Fibroblast of upper back skin (primary cell): Measurements from ENCODE around the gene DDX41.
A peak's percentile ranks its signal among the peaks of the same experiment; 100 is the strongest.

Experiments used
- DNase-seq: peaks from one replicate; pipeline ENCODE4 v3.0.0-alpha.2; 2013

The DDX41 gene

DNA sequence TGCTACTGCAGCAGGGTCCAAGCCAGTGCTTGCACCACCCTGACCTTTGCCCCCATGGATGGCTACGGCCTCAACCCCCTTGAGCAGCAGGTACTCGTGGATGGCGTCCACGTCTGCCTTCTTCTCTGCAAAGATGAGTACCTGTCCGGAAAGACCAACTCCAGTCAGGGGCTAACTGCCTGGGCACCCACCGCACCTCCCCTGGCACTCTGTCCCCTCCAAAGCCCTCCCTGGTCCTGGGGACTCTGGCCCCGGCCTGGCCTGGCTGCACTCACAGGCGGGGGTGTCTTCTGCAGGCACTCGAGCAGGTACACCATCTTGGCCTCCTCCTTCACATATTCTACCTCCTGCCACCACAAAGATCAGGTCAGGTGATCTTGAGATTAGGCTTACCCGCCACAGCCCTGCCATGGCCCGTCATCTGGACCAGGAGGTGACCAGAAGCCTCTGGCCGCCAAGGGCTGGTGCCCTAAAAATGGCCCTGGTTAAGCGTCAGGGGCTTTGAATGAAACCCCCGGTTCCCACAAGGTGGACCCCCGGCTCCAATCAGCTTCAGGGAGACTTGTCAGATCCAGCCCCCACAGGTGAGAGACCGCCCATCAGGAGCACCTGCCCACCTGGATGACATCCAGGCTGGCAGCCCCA, 3.9 kb downstream of the DDX41 start:
- DNase-seq: no peak

DNA sequence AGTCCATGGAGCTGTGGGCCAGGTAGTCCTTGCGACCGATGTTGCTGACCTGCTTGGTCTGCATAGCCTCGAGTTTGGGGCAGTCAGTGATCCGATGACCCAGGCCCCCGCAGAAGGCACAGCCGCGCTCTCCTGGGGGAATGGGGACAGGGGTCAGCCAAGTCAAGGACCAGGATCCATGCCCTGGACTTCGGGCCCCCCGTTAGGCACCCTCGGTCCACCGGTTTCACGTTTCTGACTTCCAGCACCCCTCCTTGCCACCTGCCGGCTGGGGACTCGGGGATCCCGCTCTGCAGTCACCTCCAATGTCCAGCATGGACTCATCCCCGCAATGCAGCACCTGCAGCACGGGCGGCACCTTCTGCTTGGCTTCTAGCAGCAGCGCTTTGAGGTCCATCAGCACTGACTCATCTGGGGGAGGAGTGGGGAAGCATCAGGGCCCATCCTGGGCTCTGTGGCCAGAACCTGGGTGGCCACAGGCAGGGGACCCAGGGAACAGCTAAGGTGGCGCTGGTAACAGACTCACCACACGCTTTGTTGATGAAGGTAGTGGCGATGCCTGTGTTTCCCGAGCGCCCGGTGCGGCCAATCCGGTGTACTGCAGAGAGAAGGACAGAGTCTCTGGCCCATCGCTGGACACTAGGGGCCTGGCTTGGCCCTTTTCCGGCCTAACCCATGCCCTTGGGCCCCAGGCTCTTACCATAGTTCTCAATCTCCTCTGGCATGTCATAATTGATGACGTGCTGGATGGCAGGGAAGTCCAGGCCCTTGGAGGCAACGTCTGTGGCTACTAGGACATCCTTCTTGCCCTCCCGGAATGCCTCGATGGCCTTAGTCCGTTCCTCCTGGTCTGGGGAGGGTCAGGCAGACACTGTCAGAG, 4.7 kb downstream of the DDX41 start:
- DNase-seq: no peak

- DNase-seq: no peak
Observed at GRCh38 chr5:177511181-177511580, 5.6 kb downstream of the DDX41 start.

DNA sequence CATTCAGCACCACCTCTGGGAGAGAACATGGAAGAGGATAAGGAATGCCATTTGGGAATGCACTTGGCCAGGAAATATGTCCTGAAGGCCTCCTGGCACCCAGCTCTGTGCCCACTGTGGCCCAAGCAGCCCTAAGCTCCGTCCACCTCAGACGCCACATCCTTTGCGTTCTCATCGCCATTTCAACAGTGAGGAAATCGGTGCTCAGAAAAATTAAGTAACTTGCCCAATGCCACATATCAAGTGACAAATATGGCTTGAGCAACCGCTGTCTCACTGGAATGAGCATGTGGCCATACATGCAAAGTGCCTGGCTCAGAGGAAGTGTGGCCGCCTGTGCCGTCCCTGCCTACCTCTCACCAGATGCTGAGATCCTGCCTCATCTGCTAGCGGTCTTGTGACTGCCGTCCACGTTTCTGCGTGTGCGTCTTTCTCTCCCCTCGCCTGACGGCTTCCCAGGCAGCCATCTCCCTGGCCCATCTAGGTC, 6.2 kb downstream of the DDX41 start:
- DNase-seq: no peak

DNA sequence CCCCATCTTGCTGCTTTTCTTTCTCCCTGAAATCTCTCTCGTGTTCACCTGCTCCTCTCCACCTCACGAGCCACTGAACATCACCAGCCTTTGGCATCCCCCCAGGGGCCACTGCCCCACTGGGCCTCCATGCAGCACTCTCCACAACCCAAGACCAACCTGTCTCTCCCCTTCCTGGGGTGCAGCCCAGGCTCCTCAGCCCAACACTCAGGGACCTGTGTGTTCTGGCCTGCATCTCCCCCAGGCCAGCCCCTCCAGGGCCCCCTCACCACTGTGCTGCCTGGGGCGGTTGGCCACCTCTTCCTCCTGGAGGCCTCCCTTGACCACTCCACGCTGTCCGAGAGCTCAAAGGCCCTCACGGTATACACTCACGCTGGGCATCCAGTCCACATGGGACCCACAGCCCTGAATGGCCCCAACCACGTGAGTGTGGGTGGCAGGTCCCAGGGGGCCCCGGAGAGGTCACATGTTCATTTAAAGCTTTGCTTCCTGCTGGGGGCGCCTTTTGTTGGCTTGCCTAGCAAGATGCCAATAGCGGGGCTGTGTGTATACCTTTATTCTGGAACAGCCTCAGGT, 6.7 kb downstream of the DDX41 start:
- no peak for DNase-seq

DNA sequence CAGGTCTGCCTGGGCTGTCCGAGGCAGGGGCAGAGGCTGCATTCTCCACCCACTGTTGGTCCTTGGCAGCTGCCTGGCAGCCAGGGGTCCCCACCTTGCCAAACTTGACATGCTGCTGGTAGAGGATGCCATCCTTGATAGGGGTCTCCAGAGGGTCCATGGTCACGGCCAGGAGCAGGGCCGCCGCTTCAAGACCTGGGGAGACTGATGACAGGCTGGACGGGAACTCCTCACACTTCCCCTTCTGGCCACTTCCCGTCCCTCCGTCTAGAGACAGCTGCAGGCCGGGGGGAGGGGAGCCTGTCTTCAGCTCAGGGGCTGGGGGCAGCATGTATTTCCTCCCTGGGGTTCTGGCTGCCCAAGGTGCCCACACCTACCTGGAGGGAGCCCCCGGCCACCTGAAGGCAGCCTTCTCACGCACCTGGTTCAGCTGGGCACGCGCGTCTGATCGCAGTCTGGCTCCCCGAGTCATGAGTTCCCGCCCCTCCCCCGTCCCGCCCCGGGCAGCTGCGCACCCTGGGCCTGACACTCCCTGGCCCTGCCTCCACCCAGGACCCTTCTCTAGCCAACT, 7.3 kb downstream of the DDX41 start, which contains the start of gene DOK3:
DOK3 (minus strand) TSS at position 446 of the 571 bp plus-strand sequence; CDS start at position 160, 286 bp downstream.
- DNase-seq: no peak

DNA sequence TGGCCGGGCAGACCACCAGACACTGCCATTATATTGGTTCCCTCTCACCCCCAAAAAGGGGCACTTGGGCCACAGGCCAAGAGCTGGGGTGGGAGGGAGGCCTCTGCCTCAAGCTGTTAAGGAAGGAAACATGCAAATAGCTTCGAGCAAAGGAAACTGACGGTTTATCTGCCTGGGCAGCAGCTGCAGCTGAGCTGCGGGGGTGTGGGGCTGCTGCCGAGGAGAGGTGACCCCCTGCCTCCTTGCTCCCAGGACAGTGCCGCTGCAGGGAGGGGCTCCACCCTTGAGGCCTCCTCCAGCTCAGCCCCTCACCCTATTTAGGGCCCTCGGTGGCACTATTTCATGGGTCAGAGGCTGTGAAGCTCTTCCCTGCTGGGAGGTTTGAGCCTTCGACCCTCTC, 7.9 kb downstream of the DDX41 start:
- no peak for DNase-seq

- no peak for DNase-seq
Observed at GRCh38 chr5:177508221-177508611, 8.5 kb downstream of the DDX41 start.

DNA sequence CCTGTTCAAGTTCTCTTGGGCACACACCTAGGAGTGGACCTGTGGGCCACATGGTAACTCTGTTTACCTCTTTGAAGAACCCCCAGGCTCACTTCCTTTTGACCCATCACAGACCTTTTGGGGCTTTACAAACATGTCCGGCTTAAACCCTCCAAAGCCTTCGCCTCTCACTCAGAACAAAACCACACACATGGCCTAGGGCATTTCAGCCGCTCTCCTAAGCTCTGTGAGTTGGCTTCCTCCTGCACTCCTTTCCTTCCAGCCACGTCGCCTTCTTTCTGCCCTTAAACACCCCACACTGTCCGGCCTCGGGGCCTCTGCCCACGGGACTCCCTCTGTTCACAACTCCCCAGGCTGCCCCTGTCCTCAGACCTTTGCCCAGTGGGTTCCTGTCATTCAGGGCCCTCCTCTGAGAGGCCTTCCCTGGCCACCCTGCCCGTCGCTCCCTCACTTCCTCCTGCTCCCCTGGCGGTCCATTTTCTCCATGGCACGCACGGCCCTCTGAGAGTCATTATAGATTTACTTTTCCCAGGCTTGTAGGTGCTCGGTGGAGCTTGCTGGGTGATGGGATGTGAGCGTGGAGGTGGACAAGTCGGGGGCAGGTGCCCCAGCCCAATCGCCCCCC, 9.1 kb downstream of the DDX41 start:
- DNase-seq: no peak

DNA sequence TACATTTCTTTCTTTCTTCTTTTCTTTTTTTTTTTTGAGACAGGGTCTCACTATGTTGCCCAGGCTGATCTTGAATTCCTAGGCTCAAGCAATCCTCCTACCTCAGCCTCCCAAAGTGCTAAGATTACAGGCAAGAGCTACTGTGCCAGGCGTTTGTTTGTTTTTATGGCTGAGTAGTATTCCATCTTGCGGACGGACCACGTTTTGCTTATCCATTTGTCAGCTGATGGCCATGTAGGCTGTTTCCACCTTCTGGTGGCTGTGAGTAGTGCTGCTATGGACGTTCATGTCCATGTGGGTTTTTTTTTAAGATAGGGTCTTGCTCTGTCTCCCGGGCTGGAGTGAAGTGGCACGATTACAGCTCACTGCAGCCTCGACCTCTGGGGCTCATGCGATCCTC, 9.6 kb downstream of the DDX41 start:
- no peak for DNase-seq

GRCh38 chr5:177505075-177505474, 11.7 kb downstream of the DDX41 start:
- DNase-seq: no peak

GRCh38 chr5:177504086-177505056, 12.4 kb downstream of the DDX41 start:
- no peak for DNase-seq

DNA sequence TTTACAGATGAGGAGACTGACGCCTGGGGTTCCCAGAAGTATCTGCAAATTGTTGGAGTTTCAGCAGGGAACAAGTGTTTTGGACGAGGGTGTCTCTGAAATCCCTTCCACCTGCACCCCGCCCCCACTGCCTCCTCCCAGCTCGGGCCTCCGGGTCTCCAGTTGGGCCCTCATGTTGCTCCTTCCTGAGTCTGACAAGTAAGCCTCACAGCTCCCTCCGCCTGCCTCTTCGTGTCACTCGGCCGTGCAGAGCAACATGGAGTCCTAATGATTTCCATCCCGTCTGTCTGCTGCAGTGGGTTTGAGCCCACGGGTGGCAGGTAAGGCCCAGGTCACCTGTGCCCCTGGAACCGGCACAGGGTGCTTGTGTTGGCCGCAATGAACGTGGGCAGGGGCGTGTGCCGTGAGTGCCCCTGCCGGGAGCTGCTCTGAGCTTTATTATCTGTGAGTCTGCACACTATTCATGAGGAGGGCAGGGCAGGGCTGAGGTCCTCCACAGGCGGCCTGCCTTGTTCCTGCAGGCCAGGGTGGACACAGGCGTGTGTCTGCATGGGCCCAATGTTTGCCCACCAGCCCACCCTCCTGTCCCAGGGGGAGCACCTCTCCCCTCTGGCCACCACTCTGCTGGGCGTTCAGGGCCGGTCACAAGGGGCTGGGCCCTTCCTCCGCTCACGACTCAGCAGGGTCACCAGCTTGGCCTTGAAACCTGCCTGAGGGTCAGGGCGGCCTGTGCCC, 13.2 kb downstream of the DDX41 start:
- DNase-seq: no peak

DNA sequence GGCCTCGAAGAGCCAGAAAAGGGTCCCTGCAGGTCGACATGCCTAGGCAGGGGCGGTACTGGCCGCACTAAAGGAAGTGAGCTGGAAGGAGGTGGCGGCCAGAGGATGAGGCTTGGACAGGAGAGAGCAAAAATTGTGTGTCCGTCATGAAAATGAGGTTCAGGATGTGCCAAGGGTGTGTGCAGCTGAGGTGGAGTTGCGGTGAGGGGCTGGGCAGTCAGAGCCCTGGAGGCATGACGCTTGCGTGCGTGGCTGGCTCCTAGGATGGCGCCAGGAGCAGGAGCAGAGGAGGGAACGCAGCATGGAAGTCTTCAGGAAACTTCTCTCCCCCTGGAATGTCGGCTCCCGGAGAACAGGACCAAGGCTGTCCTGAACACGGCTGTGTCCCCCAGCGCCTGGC, 13.9 kb downstream of the DDX41 start:
- DNase-seq: no peak

GRCh38 chr5:177501874-177502678, 14.7 kb downstream of the DDX41 start:
- no peak for DNase-seq

DNA sequence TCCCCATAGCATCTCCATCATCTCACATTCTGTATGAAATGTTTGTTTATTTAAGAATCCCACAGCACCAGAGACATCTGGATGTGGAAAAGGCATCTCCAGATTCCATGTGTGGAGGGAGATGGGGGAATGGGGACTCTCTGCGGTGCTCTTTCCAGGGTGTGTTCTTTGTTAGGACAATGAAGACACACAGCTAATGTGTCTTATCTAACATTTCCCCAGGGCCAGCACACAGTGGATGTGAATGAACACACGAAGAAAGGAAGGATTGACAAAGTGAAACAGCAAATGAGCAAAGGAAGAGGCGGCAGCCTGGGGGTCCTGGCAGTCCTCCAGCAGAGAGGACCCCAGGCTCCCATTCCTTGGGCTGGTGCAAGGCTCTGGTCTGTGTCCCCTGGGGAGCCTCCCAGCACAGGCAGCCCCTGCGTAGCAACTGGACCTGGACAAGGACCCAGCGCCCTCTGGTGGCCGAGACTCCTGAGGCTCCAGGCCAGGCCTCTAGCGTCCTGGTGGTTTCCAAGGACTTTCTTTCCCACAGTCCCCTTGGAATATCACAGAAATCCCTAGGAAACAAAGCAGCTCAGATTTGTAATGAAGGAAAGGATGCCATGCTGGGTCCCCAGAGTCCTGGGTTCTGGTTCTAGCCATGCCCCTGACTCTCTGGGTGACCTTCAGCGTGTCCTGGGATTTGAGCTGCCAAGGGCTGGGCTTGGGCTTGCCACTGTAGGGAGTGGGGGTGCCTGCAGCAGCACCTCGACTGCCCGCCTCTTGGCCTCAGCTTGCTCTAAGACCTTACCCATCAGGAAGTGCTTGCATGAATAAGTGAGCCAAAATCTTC, 15.9 kb downstream of the DDX41 start:
- DNase-seq: peak; percentile 80

- DNase-seq: no peak
Observed at GRCh38 chr5:177499842-177500241, 16.9 kb downstream of the DDX41 start.

DNA sequence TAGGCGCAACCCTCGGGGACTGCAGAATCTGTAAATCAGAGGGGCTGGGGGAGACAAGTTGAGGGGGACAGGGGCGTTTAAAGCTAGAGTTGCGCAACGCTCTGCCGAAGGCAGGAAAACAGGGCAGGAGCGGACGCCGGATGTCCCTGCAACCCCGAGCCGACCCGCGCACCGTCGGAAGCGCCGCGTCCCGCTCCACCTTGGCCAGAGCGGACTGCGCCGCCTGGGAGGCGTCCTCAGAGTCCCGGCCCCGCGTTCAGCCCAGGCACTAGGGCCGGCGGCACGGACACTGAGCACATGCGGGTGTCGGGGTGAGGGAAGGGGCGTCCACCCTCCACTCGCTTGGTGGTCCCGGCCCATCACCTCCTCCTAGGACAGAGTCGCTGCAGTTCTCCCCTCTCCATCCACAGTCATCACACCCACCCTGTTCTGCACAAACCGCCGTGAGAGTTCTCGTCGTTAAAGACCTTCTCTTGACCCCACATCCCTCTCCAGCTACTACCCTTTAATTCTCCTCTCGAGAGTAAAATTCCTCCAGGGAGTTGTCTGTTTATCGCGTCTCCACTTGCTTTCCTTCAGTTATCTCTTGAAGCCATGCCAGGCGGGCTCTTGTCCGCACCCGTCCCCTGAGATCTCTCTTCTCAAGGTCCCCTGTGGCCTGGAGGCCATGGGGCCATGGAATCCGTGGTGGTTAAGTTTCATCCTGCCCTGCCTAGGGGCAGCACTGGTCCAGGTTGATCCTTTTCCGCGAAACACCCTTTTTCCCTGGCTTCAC, 18.6 kb downstream of the DDX41 start:
- no peak for DNase-seq
